GM18951 (cell line): Measurements from ENCODE around the gene KIF7.

Experiments used
- POLR2A ChIP-seq: IDR thresholded peaks from 4 replicates; pipeline ENCODE4 v1.6.1; 2011; ENCODE audit warnings: mild to moderate bottlenecking; ENCODE audit not compliant: insufficient read length, insufficient read depth; ENCODE audit errors: extremely low read depth
- in situ Hi-C: fragments of 300-500 bp; cut with MboI; formaldehyde crosslinking; loops from one replicate; pipeline ENCODE4 v1.12.0; 2022; ENCODE audit warnings: low sequenced_read_pairs, mixed read lengths, inconsistent platforms; ENCODE audit not compliant: unreplicated experiment

Gene KIF7

GRCh38 chr15:89675606-89676005 is 20.3 kb upstream of the KIF7 start:
- TF ChIP-seq POLR2A, result no peak
- in situ Hi-C loops, result no loop called here

DNA sequence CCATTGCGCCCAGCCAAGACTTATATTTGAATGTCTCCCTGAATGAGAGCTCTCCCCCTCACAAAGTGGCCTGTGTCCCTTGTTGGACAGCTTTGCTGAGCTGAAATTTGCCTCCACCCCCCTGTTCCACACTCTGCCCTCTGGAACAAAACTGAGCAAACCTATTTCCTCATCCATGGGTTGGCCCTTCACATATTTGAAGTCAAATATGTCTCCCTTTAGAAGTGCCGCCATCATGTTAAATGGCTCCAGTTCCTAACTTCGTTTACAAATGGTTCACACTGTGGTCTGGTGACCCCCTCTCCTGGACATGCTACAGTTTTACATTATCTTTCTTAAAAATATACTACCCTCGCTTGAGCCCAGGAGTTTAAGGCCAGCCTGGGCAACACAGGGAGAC is 19.3 kb upstream of the KIF7 start:
- in situ Hi-C loops, result no loop called here
- no peak for TF ChIP-seq POLR2A

GRCh38 chr15:89673165-89673512 is 17.9 kb upstream of the KIF7 start:
- TF ChIP-seq POLR2A, result no peak
- in situ Hi-C loops, result no loop called here

- TF ChIP-seq POLR2A, result no peak
- in situ Hi-C loops, result no loop called here
Observed at GRCh38 chr15:89672221-89673164, 17.2 kb upstream of the KIF7 start.

DNA sequence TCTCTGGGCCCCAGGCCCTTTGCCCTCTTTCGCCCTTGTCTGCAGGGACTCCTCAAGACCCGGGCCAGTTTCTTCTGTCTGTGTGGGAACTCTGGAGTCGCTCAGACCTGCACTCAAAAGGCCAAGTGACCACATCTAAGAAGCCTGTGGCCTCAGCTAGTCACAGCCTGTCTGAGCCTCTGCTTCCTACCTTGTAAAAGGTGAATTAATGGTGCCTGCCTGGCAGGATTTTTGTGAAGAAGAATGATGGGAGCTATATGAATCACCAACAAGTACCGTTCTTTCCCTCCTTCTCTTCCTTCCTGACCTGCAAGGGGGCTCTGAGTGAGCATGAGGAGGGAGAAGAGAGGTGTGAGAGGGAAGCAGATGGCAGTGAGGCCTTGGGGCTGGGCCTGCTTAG is 16.4 kb upstream of the KIF7 start:
- no peak for TF ChIP-seq POLR2A
- in situ Hi-C loops, result no loop called here

GRCh38 chr15:89670971-89671560 is 15.8 kb upstream of the KIF7 start:
- in situ Hi-C loops, result no loop called here
- TF ChIP-seq POLR2A, result no peak

DNA sequence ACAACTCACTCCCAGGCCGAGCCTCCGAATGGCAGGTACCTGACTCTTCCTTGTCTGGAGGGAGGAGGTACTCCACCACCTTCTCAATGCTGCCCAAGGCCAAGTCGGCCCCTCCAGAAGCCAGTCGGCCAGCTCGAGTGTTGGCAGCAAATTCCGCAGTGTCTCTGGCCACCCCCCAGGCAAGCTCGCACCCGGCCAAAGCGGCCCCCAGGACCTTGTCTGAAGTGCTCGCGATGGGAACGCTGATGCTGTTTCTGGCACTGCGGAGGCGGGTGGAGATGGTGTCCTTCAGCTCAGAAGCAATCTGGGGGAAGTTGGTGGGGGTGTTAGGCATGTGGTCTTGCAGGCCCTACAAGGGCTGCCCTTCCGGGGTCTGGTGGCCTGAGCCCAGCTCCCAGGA is 14.7 kb upstream of the KIF7 start:
- in situ Hi-C loops, result no loop called here
- no peak for TF ChIP-seq POLR2A

- in situ Hi-C loops, result no loop called here
- no peak for TF ChIP-seq POLR2A
Observed at GRCh38 chr15:89669309-89669865, 14.1 kb upstream of the KIF7 start.

GRCh38 chr15:89668171-89668570 is 12.9 kb upstream of the KIF7 start:
- in situ Hi-C loops, result no loop called here
- no peak for TF ChIP-seq POLR2A

- in situ Hi-C loops, result no loop called here
- TF ChIP-seq POLR2A, result no peak
Observed at GRCh38 chr15:89667706-89667960, 12.4 kb upstream of the KIF7 start.

DNA sequence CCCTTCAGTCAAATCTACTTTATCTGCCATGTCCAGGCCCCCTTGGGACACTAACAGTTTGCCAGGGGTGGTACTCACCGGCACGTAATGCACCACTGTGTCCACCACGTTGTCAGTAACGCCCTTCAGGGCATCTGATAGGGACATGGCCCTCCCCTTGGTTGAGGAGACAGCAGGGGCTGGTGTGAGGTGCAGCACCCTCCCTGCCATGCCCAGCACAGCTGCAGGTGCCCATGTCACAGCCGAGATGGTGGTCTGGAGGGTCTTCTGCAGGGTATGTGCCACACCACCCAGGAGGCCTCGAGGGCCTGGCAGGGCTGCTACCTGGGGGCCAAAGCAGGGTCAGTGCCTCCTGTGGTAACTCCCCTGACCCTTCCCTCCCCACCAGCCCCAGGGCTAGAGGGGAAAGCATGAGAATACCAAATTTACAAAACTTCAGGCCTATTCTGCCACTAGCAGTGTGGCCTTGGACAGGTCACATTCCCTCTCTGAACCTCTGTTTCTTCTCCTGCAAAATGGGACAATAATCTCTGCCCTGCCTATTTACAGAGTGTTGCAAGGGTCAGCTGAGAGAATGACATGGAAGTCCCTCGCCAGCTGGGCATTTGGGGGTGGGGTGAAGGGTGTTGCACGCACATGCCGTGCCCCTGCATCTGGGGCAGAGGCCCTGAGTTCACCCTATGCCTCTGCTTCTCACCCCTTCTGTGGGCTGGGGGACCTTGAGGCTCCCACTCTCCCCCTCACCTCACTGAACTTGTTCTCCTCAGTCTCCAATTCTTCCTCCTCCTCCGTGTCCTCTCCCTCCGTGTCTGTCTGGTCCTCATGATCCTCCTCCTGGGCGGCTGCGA is 11.8 kb upstream of the KIF7 start:
- in situ Hi-C loops, result no loop called here

GRCh38 chr15:89666184-89666857 is 11.1 kb upstream of the KIF7 start:
- TF ChIP-seq POLR2A, result no peak
- in situ Hi-C loops, result no loop called here

More for the DNA sequence above, 11.8 kb upstream of the KIF7 start:
- no peak for TF ChIP-seq POLR2A
